HK-2 (cell line): ENCODE results near the gene MFAP2.
"Not testable (repeated sequence)": the region's sequence is repeated elsewhere in the genome, so short reads cannot be mapped to it uniquely, and the experiment has no call there.

Source experiments
- DNase-seq: peaks from one replicate; pipeline ENCODE4 v3.0.0-alpha.2; 2018; ENCODE audit not compliant: unreplicated experiment

Gene MFAP2

GRCh38 chr1:16961297-16962133 is 18.9 kb downstream of the MFAP2 start:
- no peak for DNase-seq

GRCh38 chr1:16960560-16961296 is 19.7 kb downstream of the MFAP2 start:
- peak; percentile 91 for DNase-seq

DNA sequence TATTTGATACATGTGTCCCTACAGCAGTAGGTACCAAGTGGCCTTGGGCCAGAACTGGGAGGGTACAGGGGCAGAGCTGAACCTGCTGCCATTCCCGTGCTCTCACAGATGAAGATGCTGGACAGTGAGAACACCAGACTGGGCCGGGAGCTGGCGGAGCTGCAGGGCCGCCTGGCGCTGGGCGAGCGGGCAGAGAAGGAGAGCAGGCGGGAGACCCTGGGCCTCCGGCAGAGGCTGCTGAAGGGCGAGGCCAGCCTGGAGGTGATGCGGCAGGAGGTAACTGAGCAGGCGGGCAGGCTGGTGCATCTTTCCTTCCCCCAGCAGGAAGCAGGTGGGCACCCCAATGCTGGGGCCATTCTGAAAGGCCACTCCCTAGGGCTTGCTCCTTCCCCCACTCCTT is 21.9 kb downstream of the MFAP2 start:
- no peak for DNase-seq

DNA sequence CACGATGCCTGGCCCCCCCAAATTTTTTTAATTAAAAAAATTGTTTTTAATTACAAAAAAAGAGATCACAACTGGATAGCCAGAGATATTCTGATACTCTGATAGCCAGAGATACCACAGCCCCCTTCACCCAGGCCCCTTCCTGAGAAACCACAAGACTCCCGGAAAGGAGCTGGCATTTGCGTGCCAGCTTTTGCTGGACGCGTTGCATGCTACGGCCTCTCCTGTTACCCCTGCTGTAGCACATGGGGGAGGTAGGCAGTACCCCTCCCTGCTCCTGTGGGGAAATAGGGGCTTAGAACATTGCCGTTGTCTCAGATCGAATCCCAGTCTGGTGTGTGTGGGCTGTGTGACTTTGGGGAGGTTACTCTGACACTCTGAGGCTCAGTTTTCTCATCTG is 22.7 kb downstream of the MFAP2 start:
- DNase-seq = no peak

GRCh38 chr1:16956775-16957174 is 23.6 kb downstream of the MFAP2 start:
- DNase-seq = no peak

DNA sequence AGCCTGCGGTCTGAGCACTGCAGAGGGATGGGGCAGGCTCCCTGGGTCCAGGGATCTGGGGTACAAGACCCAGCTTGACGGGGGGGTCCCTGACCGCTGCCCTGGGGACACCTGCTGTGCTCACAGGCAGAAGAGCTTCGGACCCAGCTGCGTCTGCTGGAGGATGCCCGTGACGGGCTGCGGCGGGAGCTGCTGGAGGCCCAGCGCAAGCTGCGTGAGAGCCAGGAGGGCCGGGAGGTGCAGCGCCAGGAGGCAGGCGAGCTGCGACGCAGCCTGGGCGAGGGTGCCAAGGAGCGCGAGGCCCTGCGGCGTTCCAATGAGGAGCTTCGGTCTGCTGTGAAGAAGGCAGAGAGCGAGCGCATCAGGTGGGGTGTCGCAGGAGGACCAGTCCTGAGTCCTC is 25.2 kb downstream of the MFAP2 start:
- DNase-seq = no peak

GRCh38 chr1:16954579-16954978 is 25.8 kb downstream of the MFAP2 start:
- DNase-seq = no peak

GRCh38 chr1:16952376-16952775 is 28.0 kb downstream of the MFAP2 start:
- not testable (repeated sequence) for DNase-seq

GRCh38 chr1:16949026-16949425 is 31.4 kb downstream of the MFAP2 start:
- peak; percentile 47 for DNase-seq

- DNase-seq = peak; percentile 88
These were observed 32.0 kb downstream of the MFAP2 start for GRCh38 chr1:16948282-16948891.

GRCh38 chr1:16946646-16947045 is 33.8 kb downstream of the MFAP2 start:
- no peak for DNase-seq

- DNase-seq = not testable (repeated sequence)
These were observed 34.2 kb downstream of the MFAP2 start for GRCh38 chr1:16946185-16946584.

DNA sequence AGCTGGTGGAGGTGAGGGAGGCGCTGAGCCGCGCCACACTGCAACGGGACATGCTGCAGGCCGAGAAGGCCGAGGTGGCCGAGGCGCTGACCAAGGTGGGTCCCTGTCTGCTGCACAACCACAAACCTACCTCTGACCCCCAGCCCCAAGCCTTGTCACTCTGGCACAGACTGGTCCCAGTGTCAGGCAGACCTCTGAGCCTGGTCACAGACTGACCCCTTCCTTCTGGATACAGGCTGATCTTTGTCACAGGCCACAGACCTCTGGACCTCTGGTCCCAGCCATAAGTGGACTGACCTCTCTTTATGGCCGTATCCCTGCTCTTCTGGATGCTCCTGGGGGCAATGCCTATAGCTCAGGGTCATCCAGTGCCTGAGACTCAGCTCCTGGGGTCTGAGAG is 34.9 kb downstream of the MFAP2 start:
- DNase-seq = not testable (repeated sequence)

DNA sequence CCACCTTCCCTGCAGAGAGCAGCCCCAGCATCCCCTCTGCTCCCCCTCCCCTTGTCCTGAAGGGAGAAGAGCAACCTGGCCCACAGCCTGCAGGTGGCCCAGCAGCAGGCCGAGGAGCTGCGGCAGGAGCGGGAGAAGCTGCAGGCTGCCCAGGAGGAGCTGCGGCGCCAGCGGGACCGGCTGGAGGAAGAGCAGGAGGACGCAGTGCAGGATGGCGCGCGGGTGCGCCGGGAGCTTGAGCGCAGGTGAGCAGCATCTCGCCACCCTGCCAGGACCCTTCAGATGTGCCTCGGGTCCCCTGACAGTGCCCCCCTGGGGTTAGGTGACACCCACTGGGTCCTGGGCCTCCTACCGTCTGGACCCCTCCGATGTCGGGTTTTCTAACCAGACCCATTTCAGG is 36.4 kb downstream of the MFAP2 start:
- no peak for DNase-seq

GRCh38 chr1:16939386-16940180 is 40.8 kb downstream of the MFAP2 start:
- not testable (repeated sequence) for DNase-seq

GRCh38 chr1:16938351-16939321 is 41.8 kb downstream of the MFAP2 start:
- no peak for DNase-seq

- not testable (repeated sequence) for DNase-seq
These were observed 43.8 kb downstream of the MFAP2 start for GRCh38 chr1:16936580-16936979.

DNA sequence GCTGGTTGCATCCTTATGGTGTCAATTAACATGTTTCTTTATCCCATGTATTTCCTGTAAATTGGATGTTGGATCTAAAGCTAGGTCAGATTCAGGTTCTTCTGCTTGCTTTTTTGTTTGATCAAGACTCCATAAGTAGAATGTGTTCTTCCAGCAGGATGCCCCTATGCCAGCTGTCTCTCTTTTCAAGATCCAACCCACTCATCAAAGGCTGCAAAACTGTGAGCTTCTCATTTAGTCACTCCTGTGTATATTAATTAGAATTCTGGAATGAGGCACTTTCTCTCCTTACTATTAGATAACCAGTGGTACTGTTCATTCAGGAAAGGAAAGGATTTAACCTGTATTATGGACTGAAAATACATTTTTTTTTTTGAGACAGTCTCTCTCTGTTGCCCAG is 46.5 kb downstream of the MFAP2 start:
- DNase-seq = not testable (repeated sequence)

GRCh38 chr1:16931206-16931934 is 49.0 kb downstream of the MFAP2 start:
- DNase-seq = not testable (repeated sequence)
